ENCODE results near the gene SSH2.

DNA sequence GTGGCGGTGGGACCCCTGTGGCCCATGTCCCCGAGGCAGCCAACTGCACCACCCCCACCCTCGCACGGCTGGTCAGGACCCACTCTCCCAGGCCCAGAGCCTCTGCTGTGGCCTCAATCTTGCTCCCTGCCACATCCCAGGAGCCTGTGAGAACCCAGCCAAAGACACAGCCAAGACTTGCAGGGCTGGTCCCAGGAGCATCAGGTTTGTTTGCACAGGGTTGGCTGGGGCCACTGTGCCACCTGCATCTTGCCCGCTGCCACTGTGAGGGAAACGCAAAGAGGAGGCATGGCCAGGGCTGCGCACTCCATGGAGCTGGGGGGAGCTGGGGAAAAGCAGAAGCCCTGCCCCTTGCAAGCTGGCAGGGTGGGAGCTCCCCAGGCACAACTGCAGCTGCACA, 92.5 kb downstream of the SSH2 start:
- TF ChIP-seq, protein P1, sequence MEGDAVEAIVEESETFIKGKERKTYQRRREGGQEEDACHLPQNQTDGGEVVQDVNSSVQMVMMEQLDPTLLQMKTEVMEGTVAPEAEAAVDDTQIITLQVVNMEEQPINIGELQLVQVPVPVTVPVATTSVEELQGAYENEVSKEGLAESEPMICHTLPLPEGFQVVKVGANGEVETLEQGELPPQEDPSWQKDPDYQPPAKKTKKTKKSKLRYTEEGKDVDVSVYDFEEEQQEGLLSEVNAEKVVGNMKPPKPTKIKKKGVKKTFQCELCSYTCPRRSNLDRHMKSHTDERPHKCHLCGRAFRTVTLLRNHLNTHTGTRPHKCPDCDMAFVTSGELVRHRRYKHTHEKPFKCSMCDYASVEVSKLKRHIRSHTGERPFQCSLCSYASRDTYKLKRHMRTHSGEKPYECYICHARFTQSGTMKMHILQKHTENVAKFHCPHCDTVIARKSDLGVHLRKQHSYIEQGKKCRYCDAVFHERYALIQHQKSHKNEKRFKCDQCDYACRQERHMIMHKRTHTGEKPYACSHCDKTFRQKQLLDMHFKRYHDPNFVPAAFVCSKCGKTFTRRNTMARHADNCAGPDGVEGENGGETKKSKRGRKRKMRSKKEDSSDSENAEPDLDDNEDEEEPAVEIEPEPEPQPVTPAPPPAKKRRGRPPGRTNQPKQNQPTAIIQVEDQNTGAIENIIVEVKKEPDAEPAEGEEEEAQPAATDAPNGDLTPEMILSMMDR (IDR thresholded peaks at IDR 0.05; ENCODE audit: poor library complexity), result no peak
- TF ChIP-seq EZH2 (IDR thresholded peaks at IDR 0.05; ENCODE audit: borderline replicate concordance), result no peak
